Gastrocnemius medialis (tissue), 4 donors: ENCODE measurements around the gene GHRL. TPM values are rescaled to one million over a fixed set of nuclear protein-coding genes. Genes with fewer than 3 reads are reported as not detected.

ENCODE experiments used
- ATAC-seq, 2 donors: fragments of 150-250 bp; one replicate each; pipeline ENCODE4 v1.9.1; 2016
- DNase-seq, 2 donors: peaks; one replicate each; pipeline ENCODE4 v3.0.0-alpha.2; 2019
- H3K27ac ChIP-seq, 4 donors: fragments of 200-600 bp; sonication (generic); 1 replicate in 1 of 4; 2 replicates in 3 of 4; pipeline ENCODE4 v1.5.1; 2016 to 2018; ENCODE audit warnings: mild to moderate bottlenecking in 2 of 4, moderate library complexity in 1 of 4
- H3K27me3 ChIP-seq, 3 donors: fragments of 200-600 bp; sonication (generic) in 2 of 3; 1 replicate in 1 of 3; 2 replicates in 2 of 3; pipeline versions ENCODE4 v1.5.1 to v1.6.0; 2016 to 2019; ENCODE audit warnings: mild to moderate bottlenecking in 1 of 3, moderate library complexity in 1 of 3
- H3K36me3 ChIP-seq, 2 donors: fragments of 200-600 bp; sonication (generic) in 1 of 2; one replicate each; pipeline ENCODE4 v1.5.1; 2017 to 2018
- H3K4me1 ChIP-seq, 2 donors: fragments of 200-600 bp; sonication (generic) in 1 of 2; one replicate each; pipeline ENCODE4 v1.5.1; 2016 to 2017; ENCODE audit warnings: mild to moderate bottlenecking in 2 of 2
- H3K4me3 ChIP-seq, 4 donors: fragments of 200-600 bp; sonication (generic) in 3 of 4; 1 replicate in 1 of 4; 2 replicates in 3 of 4; pipeline ENCODE4 v1.5.1; 2016 to 2019; ENCODE audit warnings: mild to moderate bottlenecking in 2 of 4
- H3K9me3 ChIP-seq, 3 donors: fragments of 200-600 bp; sonication (generic) in 2 of 3; 1 replicate in 1 of 3; 2 replicates in 2 of 3; pipeline ENCODE4 v1.5.1; 2016 to 2019
- POLR2A ChIP-seq, 2 donors: fragments of 450-650 bp; IDR thresholded peaks; one replicate each; pipeline ENCODE4 v1.6.1; 2017; ENCODE audit warnings: antibody characterized with exemption in 2 of 2, mild to moderate bottlenecking in 2 of 2, moderate library complexity in 2 of 2
- in situ Hi-C, 4 donors: fragments of 200-750 bp; cut with MboI; loops; one replicate each; pipeline versions ENCODE4 v1.15.0 to v1.8.0; 2017; ENCODE audit warnings: low sequenced_read_pairs in 4 of 4
- intact Hi-C: fragments of 100-400 bp; cut with DNase I; formaldehyde crosslinking; loops from one replicate; pipeline ENCODE4 v1.15.1; 2023; ENCODE audit warnings: low total_unique reads
- total RNA-seq, 4 donors: library from RNA; depleted of rRNA; stranded (reverse); fragments of >200 nt; gene quantifications; one replicate each; pipeline versions ENCODE4 v1.1.0 to v1.2.3, GENCODE V29; 2016
- TF ChIP-seq, protein P1 (sequence below), 5 experiments: fragments of 450-650 bp in 3 of 5; fragments of 200-600 bp in 2 of 5; sonication (generic) in 2 of 5; IDR thresholded peaks in 4 of 5; conservative IDR thresholded peaks in 1 of 5; 1 replicate in 4 of 5; 2 replicates in 1 of 5; pipeline ENCODE4 v1.5.1; 2016 to 2019; ENCODE audit warnings: antibody characterized with exemption in 5 of 5, mild to moderate bottlenecking in 3 of 5, moderate library complexity in 3 of 5

GHRL gene, protein sequence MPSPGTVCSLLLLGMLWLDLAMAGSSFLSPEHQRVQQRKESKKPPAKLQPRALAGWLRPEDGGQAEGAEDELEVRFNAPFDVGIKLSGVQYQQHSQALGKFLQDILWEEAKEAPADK
- not detected for total RNA-seq

DNA sequence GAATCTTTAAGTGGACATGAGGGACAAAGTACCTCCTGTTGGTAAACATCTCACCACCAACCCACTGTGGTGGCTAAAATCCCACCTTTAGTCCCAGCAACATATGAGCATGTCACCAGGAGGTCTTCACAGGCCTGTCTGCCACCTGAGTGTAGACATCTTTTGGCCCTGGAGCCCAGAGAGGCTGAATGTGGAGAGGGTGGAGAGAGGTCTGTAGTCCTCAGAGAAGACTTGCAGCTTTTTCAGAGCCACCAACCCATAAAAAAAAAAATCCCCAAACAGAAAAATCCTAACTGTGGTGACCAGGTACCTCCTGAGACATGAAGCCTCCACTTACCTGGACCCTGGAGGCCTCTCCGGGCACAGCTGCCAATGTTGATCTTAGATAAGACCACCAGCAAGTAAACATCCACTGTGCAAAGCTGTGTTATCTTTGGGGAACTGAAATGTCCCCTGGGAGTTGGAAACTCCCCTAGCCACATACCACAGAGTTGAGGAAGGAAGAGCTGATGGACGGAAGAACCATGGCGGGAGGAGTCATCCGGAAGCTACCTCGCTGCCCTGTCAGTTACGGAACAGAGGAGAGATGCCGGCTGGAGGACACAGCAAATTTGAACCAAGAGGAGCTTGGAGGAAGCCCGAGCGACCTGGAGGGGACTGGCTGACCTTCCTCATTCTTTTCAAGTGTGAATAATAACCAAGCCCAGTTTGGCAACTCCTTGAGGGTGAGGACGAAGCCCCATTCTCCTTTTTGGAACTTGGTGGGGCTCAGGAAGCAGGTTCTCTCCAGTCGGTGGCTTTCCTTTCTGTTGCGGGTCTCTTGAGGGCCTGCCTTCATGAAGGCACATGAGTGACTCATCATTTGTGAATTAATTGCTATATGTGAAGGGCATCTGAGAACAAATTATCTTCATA lies at the start of gene GHRL:
TSS of gene GHRL (minus strand) at position 443 of the 915 bp plus-strand sequence. CDS start 2,767 bp downstream, outside the sequence.
- H3K4me3 ChIP-seq = no peak within 1 kb of the TSS

DNA sequence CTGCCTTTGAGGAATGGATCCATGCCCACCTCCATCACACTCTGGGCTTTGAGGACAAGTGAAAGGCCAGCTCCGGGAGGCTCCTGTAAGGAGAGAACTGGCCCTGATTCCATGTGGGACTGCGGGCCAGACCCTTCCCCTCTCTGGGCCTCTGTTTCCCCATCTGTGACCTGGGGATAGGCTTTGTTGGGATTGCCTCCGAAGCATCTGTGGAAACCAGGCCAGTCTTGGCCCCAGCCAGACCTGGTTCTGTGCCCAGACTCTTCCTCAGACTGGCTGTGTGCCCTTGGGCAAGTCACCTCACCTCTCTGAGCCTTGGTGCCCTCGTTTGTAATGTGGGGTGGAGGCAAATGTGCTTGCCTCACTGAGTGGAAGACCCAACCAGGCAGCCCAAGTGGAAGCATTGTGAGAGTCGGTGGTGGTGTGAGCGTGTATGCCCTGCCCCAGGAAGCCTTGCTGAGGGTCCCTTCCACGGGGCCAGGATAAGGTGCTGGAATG lies 49.2 kb upstream of the GHRL start:
- in situ Hi-C loops = no loop called here
- peak overlapping the region in 1 of 4 donors; percentile 10 for H3K27ac ChIP-seq
- no peak for ATAC-seq
- intact Hi-C loops = no loop called here
- TF ChIP-seq, protein P1, sequence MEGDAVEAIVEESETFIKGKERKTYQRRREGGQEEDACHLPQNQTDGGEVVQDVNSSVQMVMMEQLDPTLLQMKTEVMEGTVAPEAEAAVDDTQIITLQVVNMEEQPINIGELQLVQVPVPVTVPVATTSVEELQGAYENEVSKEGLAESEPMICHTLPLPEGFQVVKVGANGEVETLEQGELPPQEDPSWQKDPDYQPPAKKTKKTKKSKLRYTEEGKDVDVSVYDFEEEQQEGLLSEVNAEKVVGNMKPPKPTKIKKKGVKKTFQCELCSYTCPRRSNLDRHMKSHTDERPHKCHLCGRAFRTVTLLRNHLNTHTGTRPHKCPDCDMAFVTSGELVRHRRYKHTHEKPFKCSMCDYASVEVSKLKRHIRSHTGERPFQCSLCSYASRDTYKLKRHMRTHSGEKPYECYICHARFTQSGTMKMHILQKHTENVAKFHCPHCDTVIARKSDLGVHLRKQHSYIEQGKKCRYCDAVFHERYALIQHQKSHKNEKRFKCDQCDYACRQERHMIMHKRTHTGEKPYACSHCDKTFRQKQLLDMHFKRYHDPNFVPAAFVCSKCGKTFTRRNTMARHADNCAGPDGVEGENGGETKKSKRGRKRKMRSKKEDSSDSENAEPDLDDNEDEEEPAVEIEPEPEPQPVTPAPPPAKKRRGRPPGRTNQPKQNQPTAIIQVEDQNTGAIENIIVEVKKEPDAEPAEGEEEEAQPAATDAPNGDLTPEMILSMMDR (IDR thresholded peaks at IDR 0.05 in 4 of 5, conservative IDR thresholded peaks at IDR 0.05 in 1 of 5) = no peak
- no peak for TF ChIP-seq POLR2A (IDR thresholded peaks at IDR 0.05)
- H3K9me3 ChIP-seq = no peaks in the 10 kb centered on the region
- no peak for DNase-seq
- H3K4me1 ChIP-seq = peaks cover 4 to 9% of the 10 kb centered on the region in 2 donors
- no peak overlapping the region for H3K4me3 ChIP-seq
- H3K36me3 ChIP-seq = no peaks in the 10 kb centered on the region
- H3K27me3 ChIP-seq = no peaks in the 10 kb centered on the region

More for the DNA sequence above, at the start of gene GHRL:
- Histone ChIP-seq H3K36me3 (peaks cover 0 to 37% of the 10 kb centered on the region in 2 donors), H3K27ac (peak within 1 kb of the TSS in 1 of 4 donors; percentile 2), H3K4me1 (no peaks in the 10 kb centered on the region), H3K27me3 (no peaks in the 10 kb centered on the region), H3K9me3 (no peaks in the 10 kb centered on the region)
- DNase-seq (peak in 1 of 2 donors; percentile 10), ATAC-seq (no peak)
- no peak for TF ChIP-seq POLR2A (IDR thresholded peaks at IDR 0.05)
- TF ChIP-seq, protein P1 (IDR thresholded peaks at IDR 0.05 in 4 of 5, conservative IDR thresholded peaks at IDR 0.05 in 1 of 5) = no peak
- intact Hi-C loops (no loop called here), in situ Hi-C loops (no loop called here)

DNA sequence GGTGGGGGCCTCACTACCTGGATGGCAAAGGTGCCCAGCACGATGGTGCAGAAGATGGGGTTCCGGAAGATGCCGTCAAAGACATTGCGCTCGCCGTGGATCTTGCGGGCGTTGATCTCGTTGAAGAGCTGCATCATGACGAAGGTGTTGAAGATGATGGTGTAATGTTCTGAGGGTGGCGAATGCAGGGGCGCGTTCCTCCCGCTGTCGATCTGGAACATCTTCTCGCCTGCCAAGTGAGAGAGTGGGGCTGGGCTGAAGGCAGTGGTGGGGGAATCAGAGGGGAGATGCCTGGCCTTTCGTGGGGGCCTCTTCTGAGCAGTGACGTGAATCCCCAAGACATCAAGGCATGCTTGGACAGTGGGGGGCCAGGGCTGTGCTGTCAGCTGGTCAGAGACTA lies 47.7 kb upstream of the GHRL start:
- in situ Hi-C loops = no loop called here
- DNase-seq = no peak

DNA sequence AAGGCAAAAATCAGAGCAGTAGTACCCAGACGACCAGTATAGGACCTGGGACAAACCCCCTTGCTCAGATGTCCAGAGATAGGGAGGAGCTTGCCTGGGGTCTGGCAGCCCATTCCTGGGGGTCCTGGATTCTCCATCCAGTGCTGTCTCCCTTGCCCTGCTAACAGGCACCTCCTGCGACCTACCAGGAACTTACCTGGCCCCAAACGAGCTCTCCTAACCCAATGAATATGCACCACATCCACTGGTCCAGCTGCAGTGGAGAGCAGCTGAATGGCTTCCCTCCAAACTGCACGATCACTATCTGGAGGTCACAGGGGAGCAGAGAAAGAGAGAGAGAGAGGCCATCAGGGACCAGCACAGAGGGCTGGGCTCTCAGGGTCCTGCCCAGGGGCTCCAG lies 47.3 kb upstream of the GHRL start:
- Histone ChIP-seq H3K27me3 (no peaks in the 10 kb centered on the region), H3K4me3 (no peak overlapping the region), H3K27ac (no peak overlapping the region), H3K4me1 (peaks cover 7 to 10% of the 10 kb centered on the region in 2 donors), H3K36me3 (no peaks in the 10 kb centered on the region), H3K9me3 (no peaks in the 10 kb centered on the region)
- no peak for ATAC-seq
- intact Hi-C loops = no loop called here
- DNase-seq = no peak
- in situ Hi-C loops = no loop called here
- no peak for TF ChIP-seq POLR2A (IDR thresholded peaks at IDR 0.05)
- TF ChIP-seq, protein P1 (IDR thresholded peaks at IDR 0.05 in 4 of 5, conservative IDR thresholded peaks at IDR 0.05 in 1 of 5) = no peak

More for the DNA sequence above, 47.7 kb upstream of the GHRL start:
- H3K27ac ChIP-seq = peak overlapping the region in 1 of 4 donors; percentile 27
- H3K36me3 ChIP-seq = no peaks in the 10 kb centered on the region
- H3K9me3 ChIP-seq = no peaks in the 10 kb centered on the region
- intact Hi-C loops = no loop called here
- no peaks in the 10 kb centered on the region for H3K27me3 ChIP-seq
- H3K4me3 ChIP-seq = no peak overlapping the region
- no peak for ATAC-seq
- H3K4me1 ChIP-seq = peaks cover 4 to 9% of the 10 kb centered on the region in 2 donors
- no peak for TF ChIP-seq POLR2A (IDR thresholded peaks at IDR 0.05)
- TF ChIP-seq, protein P1 (IDR thresholded peaks at IDR 0.05 in 4 of 5, conservative IDR thresholded peaks at IDR 0.05 in 1 of 5) = no peak
